Stimulated activated CD4-positive, alpha-beta T cell treated with anti-CD3 and anti-CD28 coated beads, Interleukin-1b, Interleukin-23, amount 100 ng/mL, for 1 hour (primary cell): Measurements from ENCODE around the gene NOA1.
"Not testable (repeated sequence)": the region's sequence is repeated elsewhere in the genome, so short reads cannot be mapped to it uniquely, and the experiment has no call there.

ENCODE experiments used
- DNase-seq, 2 donors: peaks; one replicate each; pipeline ENCODE4 v3.0.0-alpha.2; 2020; ENCODE audit warnings: low read depth in 2 of 2

Gene NOA1

GRCh38 chr4:56958111-56958517, 19.3 kb downstream of the NOA1 start:
- DNase-seq: no peak

- no peak for DNase-seq
These were observed 23.5 kb downstream of the NOA1 start for GRCh38 chr4:56953680-56954520.

- DNase-seq: no peak
These were observed 36.0 kb downstream of the NOA1 start for GRCh38 chr4:56941403-56941802.

- DNase-seq: no peak
These were observed 36.4 kb downstream of the NOA1 start for GRCh38 chr4:56940971-56941370.

GRCh38 chr4:56940403-56940802, 37.0 kb downstream of the NOA1 start:
- DNase-seq: no peak

- DNase-seq: not testable (repeated sequence)
These were observed 37.6 kb downstream of the NOA1 start for GRCh38 chr4:56939826-56940225.

GRCh38 chr4:56937262-56937661, 40.1 kb downstream of the NOA1 start:
- no peak for DNase-seq

GRCh38 chr4:56931924-56932323, 45.5 kb downstream of the NOA1 start:
- DNase-seq: no peak

GRCh38 chr4:56930638-56931037, 46.8 kb downstream of the NOA1 start:
- no peak for DNase-seq

GRCh38 chr4:56927196-56927595, 50.2 kb downstream of the NOA1 start:
- no peak for DNase-seq

- not testable (repeated sequence) for DNase-seq
These were observed 62.4 kb downstream of the NOA1 start for GRCh38 chr4:56914977-56915376.

- no peak for DNase-seq
These were observed 63.1 kb downstream of the NOA1 start for GRCh38 chr4:56914336-56914735.
